NK-92 treated with Interleukin-12 subunit alpha and Interleukin-12 subunit beta, amount 100 ng/mL, for 24 hours (cell line): ENCODE measurements around the gene SPATA1.

Experiments
- DNase-seq: peaks from one replicate; lab custom pipeline; 2025; lab: John Stamatoyannopoulos, UW

Gene SPATA1

GRCh38 chr1:84509029-84509428 lies 2.8 kb downstream of the SPATA1 start:
- no peak for DNase-seq

DNA sequence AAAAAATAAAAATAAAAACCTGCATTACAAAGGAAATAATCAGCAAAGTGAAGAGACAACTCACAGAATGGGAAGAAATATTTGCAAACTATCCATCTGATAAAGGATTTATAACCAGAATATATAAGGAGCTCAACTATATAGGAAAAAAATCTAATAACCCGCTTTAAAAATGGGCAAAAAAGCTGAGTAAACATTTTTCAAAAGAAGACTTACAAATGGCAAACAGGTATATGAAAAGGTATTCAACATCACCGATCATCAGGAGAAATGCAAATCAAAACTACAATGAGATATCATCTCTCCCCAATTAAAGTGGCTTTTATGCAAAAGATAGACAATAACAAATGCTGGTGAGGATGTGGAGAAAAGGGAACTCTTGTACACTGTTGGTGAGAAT lies 4.0 kb downstream of the SPATA1 start:
- no peak for DNase-seq

DNA sequence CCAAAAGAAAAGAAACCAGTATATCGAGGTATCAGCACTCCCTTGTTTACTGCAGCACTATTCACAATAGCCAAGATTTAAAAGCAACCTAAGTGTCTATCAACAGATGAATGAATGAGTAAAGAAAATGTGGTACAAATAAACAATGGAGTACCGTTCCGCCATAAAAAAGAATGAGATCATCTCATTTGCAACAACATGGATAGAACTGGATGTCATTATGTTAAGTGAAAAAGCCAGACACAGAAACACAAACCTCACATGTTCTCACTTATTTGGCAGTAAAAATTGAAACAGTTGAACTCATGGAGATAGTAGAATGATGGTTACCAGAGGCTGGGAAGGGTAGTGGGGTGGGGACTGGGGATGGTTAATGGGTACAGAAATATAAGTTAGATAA lies 4.5 kb downstream of the SPATA1 start:
- DNase-seq = no peak

DNA sequence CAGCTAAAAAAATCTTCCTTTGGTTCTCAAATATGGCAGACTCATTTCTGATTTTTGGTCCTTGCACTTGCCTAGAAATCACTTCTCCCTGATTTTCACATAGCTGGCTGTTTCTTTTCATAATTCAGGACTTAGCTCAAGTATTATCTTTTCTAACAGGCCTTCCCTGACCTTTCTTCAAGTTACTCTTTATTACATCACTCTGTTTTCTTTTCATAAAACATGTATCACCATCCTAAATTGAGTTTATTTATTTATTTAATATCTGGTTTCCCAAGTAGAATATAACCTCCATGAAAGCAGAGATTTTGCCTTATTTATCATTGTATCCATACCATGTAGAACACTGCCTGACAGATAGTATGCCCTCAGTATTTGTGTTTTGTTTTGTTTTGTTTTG lies 18.4 kb downstream of the SPATA1 start:
- no peak for DNase-seq

- no peak for DNase-seq
Observed at GRCh38 chr1:84525779-84526178, 19.6 kb downstream of the SPATA1 start.

- DNase-seq = no peak
Observed at GRCh38 chr1:84538599-84538998, 32.4 kb downstream of the SPATA1 start.

GRCh38 chr1:84539972-84540371 lies 33.8 kb downstream of the SPATA1 start:
- DNase-seq = no peak

DNA sequence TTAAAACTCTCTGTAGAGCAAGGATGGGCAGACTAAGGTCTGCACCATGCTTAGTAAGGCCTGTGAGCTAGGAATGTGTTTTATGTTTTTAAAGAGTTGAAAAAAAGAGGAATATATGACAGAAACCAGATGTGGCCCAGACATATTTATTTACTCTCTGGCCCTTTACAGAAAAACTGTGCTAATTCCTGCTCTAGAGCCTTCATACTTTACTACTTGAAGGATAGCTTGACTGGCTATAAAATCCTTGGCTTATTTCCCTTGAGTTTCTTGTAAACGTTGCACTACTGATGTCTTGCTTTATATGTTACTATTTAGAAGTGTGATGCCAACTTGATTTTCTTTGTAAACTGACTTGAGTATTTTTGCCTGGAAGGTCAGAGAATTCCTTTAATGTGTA lies 34.6 kb downstream of the SPATA1 start:
- no peak for DNase-seq

GRCh38 chr1:84541679-84542078 lies 35.5 kb downstream of the SPATA1 start:
- no peak for DNase-seq

DNA sequence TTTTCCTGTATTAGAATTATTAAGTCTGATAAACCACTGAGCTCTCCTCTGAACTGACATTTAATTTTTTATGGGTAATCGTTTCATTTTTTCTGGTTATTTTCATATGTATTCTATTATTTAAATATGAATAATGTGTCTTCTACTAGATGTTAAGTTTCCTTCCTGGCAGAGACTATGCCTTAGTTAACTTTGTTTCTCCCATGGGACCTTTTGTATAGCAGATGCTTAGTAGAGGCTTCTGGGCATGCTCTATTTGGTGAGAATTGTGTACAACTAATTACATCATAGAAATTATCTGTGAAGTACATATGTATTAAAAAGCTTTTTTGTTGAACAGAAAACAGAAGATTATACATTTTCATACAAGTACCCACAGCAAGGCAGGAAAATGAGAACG lies 44.6 kb downstream of the SPATA1 start:
- no peak for DNase-seq

DNA sequence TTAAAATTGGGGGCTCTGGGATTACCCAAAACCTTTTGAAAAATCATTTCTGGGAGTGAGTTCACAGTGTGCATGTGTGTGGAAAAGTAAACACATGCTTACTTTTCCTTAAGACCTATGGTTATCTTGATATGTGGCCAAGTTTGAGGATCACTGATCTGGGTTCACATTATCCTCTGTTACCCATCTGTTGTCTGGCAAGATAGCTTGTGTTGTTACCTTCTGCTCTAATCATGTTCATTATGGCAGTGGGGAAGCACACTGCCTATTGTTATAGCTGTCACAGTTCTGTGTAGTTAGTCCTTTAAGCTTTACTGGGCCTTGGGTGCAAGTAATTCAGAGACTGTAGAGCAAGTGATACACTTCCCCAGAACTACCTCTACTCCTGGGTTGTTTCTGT lies 63.0 kb downstream of the SPATA1 start:
- DNase-seq = no peak

DNA sequence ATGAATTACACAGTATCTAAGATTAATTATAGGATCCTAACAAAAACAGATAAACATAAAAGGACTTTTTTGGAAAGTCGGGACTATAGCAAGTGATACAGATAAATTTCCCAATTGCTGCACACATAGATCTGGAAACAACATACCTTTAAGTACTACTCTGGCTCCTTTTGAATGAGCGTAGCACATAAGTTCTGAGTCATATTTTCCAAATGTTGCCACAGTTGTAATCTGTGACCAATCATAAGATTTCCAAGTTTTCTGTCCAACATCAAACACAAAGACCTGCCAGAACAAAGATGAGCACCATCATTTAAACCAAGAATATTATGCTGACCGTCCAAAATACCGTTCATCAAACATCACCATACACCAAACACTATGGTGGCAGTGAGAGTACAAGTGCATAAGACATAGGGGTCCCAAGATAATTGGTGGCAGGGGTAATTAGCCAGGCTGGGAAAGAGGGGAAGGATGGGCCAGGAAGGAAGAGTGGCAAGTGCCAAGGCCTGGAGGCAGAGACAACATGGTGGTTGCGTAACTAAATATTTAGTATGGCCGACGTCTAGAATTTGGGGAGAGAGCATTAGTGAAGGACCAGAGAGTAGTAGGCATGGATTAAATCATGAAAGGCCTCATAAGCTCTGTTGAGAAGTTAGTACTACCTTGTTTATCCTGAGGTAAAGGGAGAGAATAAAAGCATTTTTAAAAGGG lies 64.4 kb downstream of the SPATA1 start:
- DNase-seq = no peak

DNA sequence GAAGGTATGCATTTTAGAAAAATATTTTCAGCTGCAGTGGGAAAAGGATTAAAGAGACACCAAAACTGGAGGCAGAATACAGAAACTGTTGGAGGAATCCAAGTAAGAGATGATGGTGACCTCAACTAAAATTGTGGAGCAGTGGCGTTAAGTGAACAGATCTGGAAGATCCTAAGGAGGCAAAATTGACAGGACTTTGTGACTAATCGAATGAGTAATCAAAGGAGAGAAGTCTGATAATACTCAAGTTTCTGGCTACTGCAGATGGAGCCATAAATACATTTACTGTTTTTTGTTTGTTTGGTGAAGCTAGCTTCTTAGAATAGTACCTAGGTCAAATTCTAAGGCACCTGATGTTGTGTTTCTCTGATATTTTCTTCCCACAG lies 65.0 kb downstream of the SPATA1 start:
- no peak for DNase-seq

DNA sequence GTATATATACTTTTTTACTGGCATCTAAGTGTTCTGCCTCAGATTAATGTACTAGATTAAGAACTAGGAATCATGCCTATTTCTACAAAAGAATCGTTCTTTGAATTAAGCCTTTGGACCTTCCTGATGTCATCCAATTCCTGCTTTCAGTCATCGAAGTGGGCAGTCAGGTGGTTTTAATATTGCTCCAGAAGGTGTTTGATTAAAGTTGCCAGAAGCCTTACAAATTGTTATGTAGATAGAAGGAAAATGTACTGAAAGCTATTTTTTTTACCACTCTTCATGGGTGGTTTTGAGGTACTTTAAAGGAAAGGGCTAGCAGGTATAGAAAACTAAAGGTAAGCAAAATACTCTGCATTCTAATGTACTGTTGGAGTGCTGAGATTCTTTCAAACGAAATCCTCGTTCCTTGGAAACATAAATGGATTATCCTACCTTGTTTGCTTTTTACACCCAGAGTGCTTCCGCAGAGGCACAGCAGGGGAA lies 67.3 kb downstream of the SPATA1 start:
- DNase-seq = no peak

- peak; percentile 90 for DNase-seq
Observed at GRCh38 chr1:84573967-84574842, 68.0 kb downstream of the SPATA1 start, which contains the start of gene CTBS. CTBS (minus strand) TSS chr1:84574440; CDS start chr1:84574415, 25 bp downstream.

GRCh38 chr1:84574936-84575335 lies 68.8 kb downstream of the SPATA1 start:
- no peak for DNase-seq

DNA sequence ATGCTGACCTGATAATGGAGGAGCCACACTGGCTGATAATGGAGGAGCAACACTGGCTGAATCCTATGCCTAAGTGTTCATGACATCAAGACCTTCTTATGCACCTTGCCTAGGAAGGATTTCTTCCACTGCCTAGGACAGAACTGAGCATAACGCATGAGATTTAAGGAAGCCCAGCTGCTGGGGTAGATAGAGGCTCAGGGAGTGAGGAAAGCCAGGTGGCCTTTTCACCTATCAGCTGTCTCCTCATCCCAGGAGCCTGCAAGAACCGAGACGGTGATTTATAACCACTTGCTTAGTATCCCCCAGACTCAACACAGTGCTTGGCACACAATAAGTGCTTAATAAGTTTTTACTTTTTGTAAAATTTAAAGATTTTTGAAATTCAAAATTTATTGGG lies 75.5 kb downstream of the SPATA1 start:
- DNase-seq = no peak

DNA sequence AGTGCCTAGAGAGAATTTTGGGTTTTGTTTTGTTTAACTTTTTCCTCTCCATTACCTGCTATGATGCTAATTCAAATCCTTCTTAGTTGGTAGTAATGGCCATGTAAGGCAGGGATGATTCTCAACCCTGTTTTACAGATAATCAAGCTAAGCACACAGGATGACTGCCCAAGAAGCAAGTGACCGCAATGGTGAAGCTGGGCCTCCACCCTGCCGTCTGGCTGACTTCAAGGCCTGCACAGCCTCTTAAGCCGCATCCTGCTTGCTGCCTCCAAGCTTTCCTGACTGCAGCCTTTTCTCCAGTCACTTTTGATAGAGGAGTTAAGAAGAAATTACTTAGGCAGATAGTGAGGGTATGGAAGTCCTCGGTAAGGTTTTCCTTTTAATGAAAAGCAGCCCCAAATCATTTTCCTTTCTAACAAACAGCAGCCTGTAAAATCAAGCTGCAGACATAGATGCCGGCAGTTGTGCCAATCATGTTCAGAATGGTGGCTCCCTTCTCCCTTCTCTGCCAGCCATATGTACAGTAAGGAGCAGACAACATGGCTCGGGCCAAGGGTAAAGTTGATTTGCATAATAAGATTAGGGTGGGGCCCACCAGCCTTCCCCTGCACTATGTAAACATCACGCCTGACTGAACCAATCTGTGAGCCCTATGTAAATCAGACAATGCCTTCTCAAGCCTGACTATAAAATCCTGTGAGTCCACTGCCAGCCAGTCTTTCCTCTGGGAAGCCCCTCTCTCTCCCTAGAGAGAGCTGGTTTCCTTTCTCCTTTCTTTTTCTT lies 76.8 kb downstream of the SPATA1 start:
- DNase-seq = no peak

- no peak for DNase-seq
Observed at GRCh38 chr1:84583648-84584047, 77.5 kb downstream of the SPATA1 start.

- no peak for DNase-seq
Observed at GRCh38 chr1:84584126-84584525, 77.9 kb downstream of the SPATA1 start.

- no peak for DNase-seq
Observed at GRCh38 chr1:84585803-84586202, 79.6 kb downstream of the SPATA1 start.

GRCh38 chr1:84587099-84587498 lies 80.9 kb downstream of the SPATA1 start:
- no peak for DNase-seq
